IMR-90 (cell line): ENCODE measurements around the gene CLDN34. TPM values are rescaled to one million over a fixed set of nuclear protein-coding genes. Genes with fewer than 3 reads are reported as not detected.

Experiments
- ATAC-seq: fragments of 200-7000 bp; cut with Tn5 transposase; 2 replicates; pipeline ENCODE4 v1.9.1; 2020; ENCODE audit warnings: low read depth, mild to moderate bottlenecking, moderate library complexity
- BruUV-seq: library from RNA; stranded (reverse); fragments of 400-500 nt; replicated peaks from 2 replicates; lab custom pipeline; 2021; lab: Mats Ljungman, UMichigan
- CTCF ChIA-PET: fragments of 300-600 bp; formaldehyde crosslinking; extraction: SDS; loops from one replicate; lab custom pipeline; 2021; ENCODE audit warnings: antibody characterized with exemption; lab: Yijun Ruan, JAX
- POLR2A ChIA-PET: fragments of 300-600 bp; sonication (Branson Sonifier 250); formaldehyde crosslinking; loops from one replicate; lab custom pipeline; 2022; ENCODE audit warnings: antibody characterized with exemption; ENCODE audit not compliant: unreplicated experiment; lab: Charles Lee
- DNase-seq: peaks from one replicate; pipeline ENCODE4 v3.0.0; 2013
- H2AFZ ChIP-seq: replicated peaks from 2 replicates; pipeline ENCODE3; 2013; ENCODE audit warnings: low read length, mild to moderate bottlenecking; ENCODE audit not compliant: poor library complexity
- H2AK5ac ChIP-seq: 2 replicates; pipeline ENCODE4 v1.6.1; 2013; ENCODE audit warnings: low read depth, low read length, inconsistent platforms
- H2AK9ac ChIP-seq: replicated peaks from 2 replicates; pipeline ENCODE3; 2013; ENCODE audit warnings: mild to moderate bottlenecking, low read depth, low read length, moderate library complexity; ENCODE audit not compliant: poor library complexity
- H2BK120ac ChIP-seq: 2 replicates; pipeline ENCODE4 v1.6.1; 2013; ENCODE audit warnings: low read depth, low read length, inconsistent platforms
- H2BK15ac ChIP-seq: 3 replicates; pipeline ENCODE4 v1.6.1; 2013; ENCODE audit warnings: low read depth, low read length, inconsistent platforms
- H2BK20ac ChIP-seq: 2 replicates; pipeline ENCODE4 v1.6.1; 2013; ENCODE audit warnings: low read depth, mild to moderate bottlenecking, inconsistent platforms, low read length, moderate library complexity
- H2BK5ac ChIP-seq: 2 replicates; pipeline ENCODE4 v1.6.1; 2013; ENCODE audit warnings: mild to moderate bottlenecking, low read depth, low read length, inconsistent platforms; ENCODE audit not compliant: poor library complexity, severe bottlenecking
- H3K14ac ChIP-seq: replicated peaks from 2 replicates; pipeline ENCODE4 v1.6.1; 2013; ENCODE audit warnings: low read depth, low read length, inconsistent platforms
- H3K18ac ChIP-seq: 2 replicates; pipeline ENCODE4 v1.6.1; 2013; ENCODE audit warnings: low read depth, low read length, control low read depth
- H3K23ac ChIP-seq: 2 replicates; pipeline ENCODE4 v1.6.1; 2013; ENCODE audit warnings: low read depth, low read length, inconsistent platforms
- H3K27ac ChIP-seq: 2 replicates; pipeline ENCODE4 v1.5.1; 2013; ENCODE audit warnings: mild to moderate bottlenecking, control low read depth, low read length; ENCODE audit not compliant: insufficient read depth
- H3K27me3 ChIP-seq: 2 replicates; pipeline ENCODE4 v1.6.1; 2013; ENCODE audit warnings: low read length; ENCODE audit not compliant: control insufficient read depth, insufficient read depth
- H3K36me3 ChIP-seq: 2 replicates; pipeline ENCODE4 v1.6.1; 2013; ENCODE audit warnings: low read length, mixed read lengths; ENCODE audit not compliant: control insufficient read depth, insufficient read depth
- H3K4ac ChIP-seq: 2 replicates; pipeline ENCODE4 v1.6.1; 2013; ENCODE audit warnings: low read depth, low read length, inconsistent platforms
- H3K4me1 ChIP-seq: 2 replicates; pipeline ENCODE4 v1.6.1; 2013; ENCODE audit warnings: low read length, mixed read lengths; ENCODE audit not compliant: control insufficient read depth, insufficient read depth
- H3K4me2 ChIP-seq: 2 replicates; pipeline ENCODE4 v1.6.1; 2013; ENCODE audit warnings: low read depth, mild to moderate bottlenecking, control low read depth, low read length, moderate library complexity
- H3K4me3 ChIP-seq: 2 replicates; pipeline ENCODE4 v1.5.1; 2013; ENCODE audit warnings: low read depth, mild to moderate bottlenecking, control low read depth, low read length, moderate library complexity; ENCODE audit not compliant: insufficient read depth
- H3K56ac ChIP-seq: 2 replicates; pipeline ENCODE4 v1.6.1; 2013; ENCODE audit warnings: low read length, inconsistent platforms; ENCODE audit not compliant: insufficient read depth; ENCODE audit errors: extremely low read depth
- H3K79me1 ChIP-seq, 2 experiments: 2 replicates each; pipeline ENCODE4 v1.6.1; 2013; ENCODE audit warnings: low read length in 2 of 2, inconsistent platforms in 1 of 2, low read depth in 1 of 2
- H3K9ac ChIP-seq: 2 replicates; pipeline ENCODE4 v1.6.1; 2013; ENCODE audit warnings: low read depth, low read length, control low read depth
- H3K9me1 ChIP-seq: 2 replicates; pipeline ENCODE4 v1.6.1; 2013; ENCODE audit warnings: low read length, inconsistent platforms; ENCODE audit not compliant: insufficient read depth
- H3K9me3 ChIP-seq: 2 replicates; pipeline ENCODE4 v1.6.1; 2013; ENCODE audit warnings: low read length; ENCODE audit not compliant: control insufficient read depth, insufficient read depth
- H4K20me1 ChIP-seq: 2 replicates; pipeline ENCODE4 v1.6.1; 2013; ENCODE audit warnings: low read length, inconsistent platforms; ENCODE audit not compliant: insufficient read depth
- H4K5ac ChIP-seq: 2 replicates; pipeline ENCODE4 v1.6.1; 2013; ENCODE audit warnings: mild to moderate bottlenecking, low read depth, low read length, control low read depth
- H4K8ac ChIP-seq, 2 experiments: 2 replicates each; pipeline ENCODE4 v1.6.1; 2013; ENCODE audit warnings: low read depth in 2 of 2, low read length in 2 of 2, control low read depth in 1 of 2, inconsistent platforms in 1 of 2
- H4K91ac ChIP-seq: 2 replicates; pipeline ENCODE4 v1.6.1; 2013; ENCODE audit warnings: low read depth, low read length, inconsistent platforms; ENCODE audit not compliant: insufficient read depth
- BHLHE40 ChIP-seq: fragments of 150-350 bp; IDR thresholded peaks from 2 replicates; pipeline ENCODE4 v1.6.1; 2016; ENCODE audit warnings: mild to moderate bottlenecking, low read depth, low read length
- CEBPB ChIP-seq: IDR thresholded peaks from 2 replicates; pipeline ENCODE4 v1.6.1; 2012; ENCODE audit warnings: low read depth, low read length, improper control_type of control experiment
- CHD1 ChIP-seq: IDR thresholded peaks from 2 replicates; pipeline ENCODE4 v1.6.1; 2012; ENCODE audit warnings: low read depth, low read length, improper control_type of control experiment
- FOS ChIP-seq: fragments of 150-350 bp; IDR thresholded peaks from 2 replicates; pipeline ENCODE4 v1.6.1; 2016; ENCODE audit warnings: low read depth, low read length
- MAFK ChIP-seq: IDR thresholded peaks from 2 replicates; pipeline ENCODE4 v1.6.1; 2012; ENCODE audit warnings: low read depth, low read length, improper control_type of control experiment
- MAZ ChIP-seq: IDR thresholded peaks from 2 replicates; pipeline ENCODE4 v1.6.1; 2012; ENCODE audit warnings: low read depth, mild to moderate bottlenecking, low read length, improper control_type of control experiment, moderate library complexity, borderline replicate concordance
- MXI1 ChIP-seq: IDR thresholded peaks from 2 replicates; pipeline ENCODE4 v1.6.1; 2012; ENCODE audit warnings: low read depth, mild to moderate bottlenecking, low read length, moderate library complexity, borderline replicate concordance
- POLR2A ChIP-seq: IDR thresholded peaks from 2 replicates; pipeline ENCODE4 v1.6.1; 2012; ENCODE audit warnings: mild to moderate bottlenecking, low read depth, low read length
- RAD21 ChIP-seq: IDR thresholded peaks from 2 replicates; pipeline ENCODE4 v1.6.1; 2012; ENCODE audit warnings: low read length, improper control_type of control experiment
- SMC3 ChIP-seq: fragments of 150-350 bp; IDR thresholded peaks from 2 replicates; pipeline ENCODE4 v1.6.1; 2016; ENCODE audit warnings: low read depth, mild to moderate bottlenecking, antibody characterized with exemption, low read length, moderate library complexity
- WGBS, 2 experiments: methylation state at CpG; one replicate each; pipeline versions ENCODE4 v1.1.5 to v1.1.7; 2013; ENCODE audit warnings: missing lambda C conversion rate in 2 of 2; ENCODE audit not compliant: insufficient read length in 1 of 2; ENCODE audit errors: extremely low coverage in 2 of 2; 5-methylcytosine and 5-hydroxymethylcytosine counted together
- dilution Hi-C: fragments of 300-500 bp; cut with HindIII; formaldehyde crosslinking; loops from one replicate; pipeline ENCODE4 v1.14.3; 2018; ENCODE audit warnings: low sequenced_read_pairs; ENCODE audit not compliant: unreplicated experiment
- in situ Hi-C: fragments of 300-500 bp; cut with MboI; formaldehyde crosslinking; loops from 3 replicates; pipeline ENCODE4 v1.14.3; 2019; ENCODE audit warnings: low sequenced_read_pairs, inconsistent platforms, mixed read lengths
- intact Hi-C: fragments of 100-400 bp; cut with micrococcal nuclease; formaldehyde crosslinking; loops from 2 replicates; pipeline ENCODE4 v1.10.0; 2022
- polyA plus RNA-seq, 3 experiments: library from polyadenylated mRNA; depleted of rRNA; stranded (reverse); fragments of >200 nt; gene quantifications; 2 replicates each; pipeline ENCODE4 v1.2.3, GENCODE V29; 2012; ENCODE audit warnings: low replicate concordance in 1 of 3
- total RNA-seq: library from RNA; depleted of rRNA; stranded (reverse); fragments of >200 nt; gene quantifications from 2 replicates; pipeline ENCODE4 v1.2.3, GENCODE V29; 2012
- TF ChIP-seq, protein P1 (sequence below): fragments of 150-350 bp; IDR thresholded peaks from 2 replicates; pipeline ENCODE4 v1.6.1; 2017; ENCODE audit warnings: mild to moderate bottlenecking, antibody characterized with exemption, low read length, low read depth
- TF ChIP-seq, protein P2 (sequence below): fragments of 150-350 bp; IDR thresholded peaks from 2 replicates; pipeline ENCODE4 v1.6.1; 2016; ENCODE audit warnings: low read depth, mild to moderate bottlenecking, low read length, moderate library complexity, borderline replicate concordance

Gene CLDN34
- total and polyA plus RNA-seq, 2 of the 4 experiments (the other 2 are of a cell fraction) = 0.14 TPM; not detected in 1

DNA sequence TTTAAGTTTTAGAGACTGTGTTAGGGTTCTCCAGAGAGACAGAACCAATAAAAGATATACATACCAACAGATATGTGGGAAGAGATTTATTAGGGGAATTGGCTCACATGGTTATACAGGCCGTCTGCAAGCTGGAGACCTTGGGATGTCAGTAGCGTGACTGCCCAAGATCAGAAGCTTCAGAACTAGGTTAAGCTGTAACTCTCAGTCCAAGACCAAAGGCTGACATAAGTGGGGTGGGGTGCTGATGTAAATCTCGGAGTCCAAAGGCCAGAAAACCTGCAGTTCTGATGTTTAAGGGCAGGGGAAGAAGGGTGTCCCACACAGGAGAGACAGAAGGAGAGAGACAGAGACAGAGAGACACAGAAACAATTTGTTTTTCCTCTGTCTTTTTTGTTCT lies 10.5 kb downstream of the CLDN34 start:
- no peak for ATAC-seq
- 67% methylated on average over 1 of the region's 3 CpGs; no CpG with 5 or more reads in 1 of the 2 experiments for WGBS, 2 experiments
- Histone ChIP-seq H3K4me2 (no peak overlapping the region), H3K14ac (no peak overlapping the region), H2BK5ac (no peak overlapping the region), H2BK15ac (no peak overlapping the region), H2AFZ (no peak overlapping the region), H2BK20ac (no peak overlapping the region), H2AK5ac (no peak overlapping the region), H2BK120ac (no peak overlapping the region), H3K23ac (no peak overlapping the region), H3K9me3 (peaks cover 8% of the 10 kb centered on the region; the same call in 1 of the 2 replicates), H4K8ac (no peak overlapping the region), H4K5ac (no peak overlapping the region), H3K4ac (no peak overlapping the region), H3K27ac (no peak overlapping the region), H3K4me3 (no peak overlapping the region), H2AK9ac (no peak overlapping the region), H4K20me1 (no peaks in the 10 kb centered on the region), H3K56ac (no peak overlapping the region), H4K91ac (no peak overlapping the region), H3K9ac (no peak overlapping the region), H3K36me3 (no peaks in the 10 kb centered on the region), H3K27me3 (no peaks in the 10 kb centered on the region), H3K4me1 (no peaks in the 10 kb centered on the region), H3K79me1 (no peaks in the 10 kb centered on the region), H3K9me1 (no peaks in the 10 kb centered on the region), H3K18ac (no peak overlapping the region)
- POLR2A ChIA-PET = no interaction called here
- TF ChIP-seq FOS (no peak), POLR2A (no peak), MAFK (no peak), MXI1 (no peak), RAD21 (no peak), CEBPB (no peak), BHLHE40 (no peak), SMC3 (no peak), MAZ (no peak), CHD1 (no peak)
- TF ChIP-seq, protein P1, sequence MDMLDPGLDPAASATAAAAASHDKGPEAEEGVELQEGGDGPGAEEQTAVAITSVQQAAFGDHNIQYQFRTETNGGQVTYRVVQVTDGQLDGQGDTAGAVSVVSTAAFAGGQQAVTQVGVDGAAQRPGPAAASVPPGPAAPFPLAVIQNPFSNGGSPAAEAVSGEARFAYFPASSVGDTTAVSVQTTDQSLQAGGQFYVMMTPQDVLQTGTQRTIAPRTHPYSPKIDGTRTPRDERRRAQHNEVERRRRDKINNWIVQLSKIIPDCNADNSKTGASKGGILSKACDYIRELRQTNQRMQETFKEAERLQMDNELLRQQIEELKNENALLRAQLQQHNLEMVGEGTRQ = no peak
- TF ChIP-seq, protein P2, sequence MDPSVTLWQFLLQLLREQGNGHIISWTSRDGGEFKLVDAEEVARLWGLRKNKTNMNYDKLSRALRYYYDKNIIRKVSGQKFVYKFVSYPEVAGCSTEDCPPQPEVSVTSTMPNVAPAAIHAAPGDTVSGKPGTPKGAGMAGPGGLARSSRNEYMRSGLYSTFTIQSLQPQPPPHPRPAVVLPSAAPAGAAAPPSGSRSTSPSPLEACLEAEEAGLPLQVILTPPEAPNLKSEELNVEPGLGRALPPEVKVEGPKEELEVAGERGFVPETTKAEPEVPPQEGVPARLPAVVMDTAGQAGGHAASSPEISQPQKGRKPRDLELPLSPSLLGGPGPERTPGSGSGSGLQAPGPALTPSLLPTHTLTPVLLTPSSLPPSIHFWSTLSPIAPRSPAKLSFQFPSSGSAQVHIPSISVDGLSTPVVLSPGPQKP = no peak
- no peak for DNase-seq
- in situ Hi-C loops = no loop called here
- no TSS peak for BruUV-seq
- intact Hi-C loops = no loop called here
- dilution Hi-C loops = no loop called here
- CTCF ChIA-PET = no interaction called here
